ENCODE data around the gene PRKCB.

DNA sequence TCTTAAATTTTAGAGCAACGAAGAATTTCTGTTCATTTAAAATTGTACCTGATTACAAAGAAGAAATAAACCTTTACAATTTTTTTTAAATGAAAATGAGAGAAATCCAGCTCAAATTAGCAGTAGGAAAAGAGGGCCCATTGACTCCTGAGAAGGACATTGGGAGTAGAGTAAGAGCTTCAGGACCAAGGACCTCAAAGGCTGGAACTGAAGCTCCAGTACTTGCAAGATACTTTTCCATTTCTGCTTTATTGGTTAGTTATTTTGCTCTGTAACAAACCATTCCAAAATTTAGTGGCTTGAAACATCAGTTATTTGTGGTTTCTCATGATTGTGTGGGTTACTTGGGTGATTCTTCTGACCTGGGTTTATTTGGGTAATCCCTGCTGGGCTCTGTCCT, 165.9 kb downstream of the PRKCB start:
- TF ChIP-seq MAZ (IDR thresholded peaks at IDR 0.05; ENCODE audit: borderline replicate concordance, low read depth, low read length) (no peak), NPAS2 (CRISPR knock-in tag; IDR thresholded peaks at IDR 0.05; ENCODE audit: borderline replicate concordance) (no peak), POLR2AphosphoS2 (conservative IDR thresholded peaks at IDR 0.05; ENCODE audit: low read length) (no peak), MAFK (IDR thresholded peaks at IDR 0.05; ENCODE audit: partially characterized antibody) (no peak), RFX5 (IDR thresholded peaks at IDR 0.05) (no peak), NFE2L2 (conservative IDR thresholded peaks at IDR 0.05; ENCODE audit: low read length) (no peak), ZSCAN20 (CRISPR knock-in tag; IDR thresholded peaks at IDR 0.05) (no peak), ESRRA (IDR thresholded peaks at IDR 0.05; ENCODE audit: borderline replicate concordance, low read length) (no peak), JUN (IDR thresholded peaks at IDR 0.05) (no peak), CHD2 (IDR thresholded peaks at IDR 0.05; ENCODE audit: low read length, partially characterized antibody) (no peak)
- TF ChIP-seq, protein P1, sequence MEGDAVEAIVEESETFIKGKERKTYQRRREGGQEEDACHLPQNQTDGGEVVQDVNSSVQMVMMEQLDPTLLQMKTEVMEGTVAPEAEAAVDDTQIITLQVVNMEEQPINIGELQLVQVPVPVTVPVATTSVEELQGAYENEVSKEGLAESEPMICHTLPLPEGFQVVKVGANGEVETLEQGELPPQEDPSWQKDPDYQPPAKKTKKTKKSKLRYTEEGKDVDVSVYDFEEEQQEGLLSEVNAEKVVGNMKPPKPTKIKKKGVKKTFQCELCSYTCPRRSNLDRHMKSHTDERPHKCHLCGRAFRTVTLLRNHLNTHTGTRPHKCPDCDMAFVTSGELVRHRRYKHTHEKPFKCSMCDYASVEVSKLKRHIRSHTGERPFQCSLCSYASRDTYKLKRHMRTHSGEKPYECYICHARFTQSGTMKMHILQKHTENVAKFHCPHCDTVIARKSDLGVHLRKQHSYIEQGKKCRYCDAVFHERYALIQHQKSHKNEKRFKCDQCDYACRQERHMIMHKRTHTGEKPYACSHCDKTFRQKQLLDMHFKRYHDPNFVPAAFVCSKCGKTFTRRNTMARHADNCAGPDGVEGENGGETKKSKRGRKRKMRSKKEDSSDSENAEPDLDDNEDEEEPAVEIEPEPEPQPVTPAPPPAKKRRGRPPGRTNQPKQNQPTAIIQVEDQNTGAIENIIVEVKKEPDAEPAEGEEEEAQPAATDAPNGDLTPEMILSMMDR (IDR thresholded peaks at IDR 0.05) = no peak
- TF ChIP-seq, protein P2, sequence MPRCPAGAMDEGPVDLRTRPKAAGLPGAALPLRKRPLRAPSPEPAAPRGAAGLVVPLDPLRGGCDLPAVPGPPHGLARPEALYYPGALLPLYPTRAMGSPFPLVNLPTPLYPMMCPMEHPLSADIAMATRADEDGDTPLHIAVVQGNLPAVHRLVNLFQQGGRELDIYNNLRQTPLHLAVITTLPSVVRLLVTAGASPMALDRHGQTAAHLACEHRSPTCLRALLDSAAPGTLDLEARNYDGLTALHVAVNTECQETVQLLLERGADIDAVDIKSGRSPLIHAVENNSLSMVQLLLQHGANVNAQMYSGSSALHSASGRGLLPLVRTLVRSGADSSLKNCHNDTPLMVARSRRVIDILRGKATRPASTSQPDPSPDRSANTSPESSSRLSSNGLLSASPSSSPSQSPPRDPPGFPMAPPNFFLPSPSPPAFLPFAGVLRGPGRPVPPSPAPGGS (IDR thresholded peaks at IDR 0.05) = no peak

Measured in A549 (cell line).